Left ventricle myocardium superior (tissue), 1 donor: ENCODE data around the gene MAN1C1. TPM values are rescaled to one million over a fixed set of nuclear protein-coding genes. Genes with fewer than 3 reads are reported as not detected.
A peak's percentile ranks its signal among the peaks of the same experiment; 100 is the strongest.
"Not testable (repeated sequence)": the region's sequence is repeated elsewhere in the genome, so short reads cannot be mapped to it uniquely, and the experiment has no call there.

Experiments
- ATAC-seq: fragments of 200-7000 bp; cut with Tn5 transposase; one replicate; pipeline ENCODE4 v1.9.1; 2020; ENCODE audit warnings: mild to moderate bottlenecking, moderate library complexity
- DNase-seq: peaks from one replicate; pipeline ENCODE4 v3.0.0-alpha.2; 2020
- intact Hi-C: fragments of 100-400 bp; cut with micrococcal nuclease; formaldehyde crosslinking; loops from one replicate; pipeline ENCODE4 v1.11.0; 2022
- total RNA-seq: library from RNA; stranded (reverse); fragmentation: NEBNext Ultra II Directional; extraction: Animal tissue kit (Norgen Biotek cat#: 25700); gene quantifications from one replicate; pipeline ENCODE4 v1.2.1, GENCODE V29; 2021
- donor health status: DM: no; HTN: yes; CAD: no; lungs with severe emphysema.

Gene MAN1C1
- total RNA-seq, 1 donor from 2014 or later = 17.9 TPM

GRCh38 chr1:25580927-25581326, 35.7 kb upstream of the MAN1C1 start:
- intact Hi-C loops = no loop called here
- ATAC-seq (no peak), DNase-seq (no peak)

GRCh38 chr1:25581764-25582163, 34.8 kb upstream of the MAN1C1 start:
- peak; percentile 56 for ATAC-seq

GRCh38 chr1:25583519-25584370, 32.8 kb upstream of the MAN1C1 start:
- ATAC-seq (no peak), DNase-seq (no peak)
- intact Hi-C loops = no loop called here

More at GRCh38 chr1:25581764-25582163, 34.8 kb upstream of the MAN1C1 start:
- intact Hi-C loops = no loop called here
- no peak for DNase-seq

- intact Hi-C loops = no loop called here
- ATAC-seq (no peak), DNase-seq (no peak)
These were observed 30.4 kb upstream of the MAN1C1 start for GRCh38 chr1:25586181-25586588.

GRCh38 chr1:25587290-25587689, 29.3 kb upstream of the MAN1C1 start:
- no peak for DNase-seq
- intact Hi-C loops = no loop called here
- ATAC-seq = no peak

- ATAC-seq, DNase-seq, intact Hi-C loops: not testable (repeated sequence)
These were observed 28.4 kb upstream of the MAN1C1 start for GRCh38 chr1:25588224-25588623.

DNA sequence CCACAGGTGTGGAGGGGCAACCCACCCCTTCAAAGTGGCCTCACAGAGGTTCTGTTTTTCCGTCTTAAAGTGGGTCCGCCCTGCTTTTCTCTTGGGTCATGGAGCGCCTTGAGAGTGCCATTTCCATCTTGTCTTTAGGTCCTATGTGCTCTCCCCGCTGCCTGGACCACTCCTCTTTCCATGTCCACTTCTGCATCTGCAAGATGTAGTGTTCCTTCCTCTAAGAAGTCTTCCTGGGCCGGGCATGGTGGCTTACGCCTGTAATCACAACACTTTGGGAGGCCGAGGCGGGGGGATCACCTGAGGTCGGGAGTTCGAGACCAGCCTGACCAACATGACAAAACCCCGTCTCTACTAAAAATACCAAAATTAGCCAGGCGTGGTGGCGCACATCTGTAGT, 27.8 kb upstream of the MAN1C1 start:
- intact Hi-C loops, ATAC-seq: not testable (repeated sequence)

DNA sequence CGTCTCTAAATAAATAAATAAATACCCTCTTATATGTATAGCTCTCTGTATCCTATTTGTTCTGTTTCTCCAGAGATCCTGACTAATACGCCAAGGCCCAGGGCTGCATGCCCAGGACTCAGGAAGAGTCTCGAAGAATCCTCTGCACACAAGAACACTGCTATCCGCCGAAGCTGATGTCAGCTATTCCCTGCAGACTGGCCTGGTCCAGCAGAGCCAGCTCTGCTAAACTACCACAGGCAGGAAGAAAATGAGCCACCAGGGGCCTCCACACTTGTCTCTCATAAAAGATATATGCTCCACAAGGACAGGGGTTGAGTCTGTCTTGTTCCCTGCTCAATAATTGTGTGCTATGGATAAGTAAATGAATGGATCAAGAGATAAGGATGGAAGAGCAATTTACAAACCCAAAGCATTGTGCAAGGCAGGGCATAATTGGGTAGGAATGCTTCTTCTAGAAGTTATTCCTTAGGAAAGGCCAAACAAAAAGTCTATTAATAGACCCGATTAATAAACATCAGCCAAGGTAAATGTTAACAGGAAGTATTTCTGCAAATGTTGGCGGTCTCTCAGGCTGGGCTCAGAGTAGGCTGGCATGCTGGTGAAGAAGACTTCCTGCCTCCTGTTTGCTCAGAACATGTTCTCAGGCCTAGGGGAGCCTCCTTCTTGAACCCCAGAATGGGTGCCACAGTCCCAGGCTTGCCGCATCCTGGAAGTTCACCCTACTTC, 26.3 kb upstream of the MAN1C1 start:
- peak; percentile 74 for DNase-seq
- intact Hi-C loops = no loop called here

More for the DNA sequence above, 27.8 kb upstream of the MAN1C1 start:
- DNase-seq = not testable (repeated sequence)

GRCh38 chr1:25593861-25594260, 22.7 kb upstream of the MAN1C1 start:
- no peak for DNase-seq
- ATAC-seq = no peak
- intact Hi-C loops = no loop called here

More for the DNA sequence above, 26.3 kb upstream of the MAN1C1 start:
- peak; percentile 86 for ATAC-seq

DNA sequence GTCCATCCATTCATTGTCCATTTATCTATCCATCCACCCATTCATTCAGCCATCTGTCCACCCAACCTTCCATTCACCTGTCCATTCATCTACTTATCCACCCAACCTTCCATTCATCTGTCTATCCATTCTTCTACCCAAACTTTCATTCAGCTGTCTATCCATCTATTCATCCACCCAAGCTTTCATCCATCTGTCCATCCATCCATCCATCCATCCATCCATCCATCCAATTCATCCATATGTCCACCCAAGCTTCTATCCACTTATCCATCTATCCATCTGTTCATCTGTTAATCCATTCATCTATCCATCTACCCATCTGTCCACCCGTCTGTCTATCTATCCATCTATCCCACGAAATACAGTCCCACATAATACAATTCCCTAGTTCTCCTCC, 21.6 kb upstream of the MAN1C1 start:
- DNase-seq = no peak
- intact Hi-C loops = no loop called here
- ATAC-seq = no peak

DNA sequence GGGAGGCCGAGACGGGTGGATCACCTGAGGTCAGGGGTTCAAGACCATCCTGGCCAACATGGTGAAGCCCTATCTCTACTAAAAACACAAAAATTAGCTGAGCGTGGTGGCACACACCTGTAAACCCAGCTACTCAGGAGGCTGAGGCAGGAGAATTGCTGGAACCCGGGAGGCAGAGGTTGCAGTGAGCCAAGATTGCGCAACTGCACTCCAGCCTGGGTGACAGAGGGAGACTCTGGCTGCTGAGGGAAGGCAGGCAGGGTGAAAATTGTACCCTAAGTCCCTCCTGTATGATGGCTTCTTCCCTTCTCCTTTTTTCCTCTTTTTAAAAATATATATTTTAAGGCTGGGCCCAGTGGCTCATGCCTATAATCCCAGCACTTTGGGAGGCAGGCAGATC, 19.9 kb upstream of the MAN1C1 start:
- DNase-seq, ATAC-seq, intact Hi-C loops: not testable (repeated sequence)

GRCh38 chr1:25598879-25599278, 17.7 kb upstream of the MAN1C1 start:
- DNase-seq (no peak), ATAC-seq (no peak)
- intact Hi-C loops = no loop called here

- no peak for DNase-seq
- intact Hi-C loops = no loop called here
- no peak for ATAC-seq
These were observed 16.5 kb upstream of the MAN1C1 start for GRCh38 chr1:25599969-25600610.

DNA sequence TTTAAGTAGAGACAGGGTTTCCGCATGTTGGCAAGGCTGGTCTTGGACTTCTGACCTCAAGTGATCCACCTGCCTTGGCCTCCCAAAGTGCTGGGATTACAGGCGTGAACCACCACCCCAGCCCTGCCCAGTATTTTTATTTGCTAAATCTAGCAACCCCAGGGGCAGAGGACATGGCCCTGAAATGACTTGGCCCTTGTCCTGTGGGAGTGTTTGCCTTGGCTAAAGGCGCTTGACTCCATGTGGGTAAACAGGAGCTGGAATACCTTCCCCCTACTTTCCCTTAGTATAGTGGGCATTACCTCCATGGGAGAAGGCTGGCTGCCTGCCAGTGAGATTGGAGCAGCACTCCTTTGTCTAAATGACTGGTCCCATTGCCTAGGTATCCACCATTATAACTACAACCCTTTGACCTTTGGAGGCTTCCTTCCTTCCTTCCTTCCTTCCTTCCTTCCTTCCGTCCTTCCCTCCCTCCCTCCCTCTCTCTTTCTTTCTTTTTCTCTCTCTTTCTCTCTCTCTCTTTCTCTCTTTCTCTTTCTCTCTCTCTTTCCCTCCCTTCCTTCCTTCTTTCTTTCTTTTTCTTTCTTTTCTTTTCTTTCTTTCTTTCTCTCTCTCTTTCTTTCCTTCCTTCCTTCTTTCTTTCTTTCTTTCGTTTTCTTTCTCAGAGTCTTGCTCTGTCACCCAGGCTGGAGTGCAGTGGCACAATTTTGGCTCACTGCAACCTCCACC, 15.5 kb upstream of the MAN1C1 start:
- DNase-seq, ATAC-seq, intact Hi-C loops: not testable (repeated sequence)

DNA sequence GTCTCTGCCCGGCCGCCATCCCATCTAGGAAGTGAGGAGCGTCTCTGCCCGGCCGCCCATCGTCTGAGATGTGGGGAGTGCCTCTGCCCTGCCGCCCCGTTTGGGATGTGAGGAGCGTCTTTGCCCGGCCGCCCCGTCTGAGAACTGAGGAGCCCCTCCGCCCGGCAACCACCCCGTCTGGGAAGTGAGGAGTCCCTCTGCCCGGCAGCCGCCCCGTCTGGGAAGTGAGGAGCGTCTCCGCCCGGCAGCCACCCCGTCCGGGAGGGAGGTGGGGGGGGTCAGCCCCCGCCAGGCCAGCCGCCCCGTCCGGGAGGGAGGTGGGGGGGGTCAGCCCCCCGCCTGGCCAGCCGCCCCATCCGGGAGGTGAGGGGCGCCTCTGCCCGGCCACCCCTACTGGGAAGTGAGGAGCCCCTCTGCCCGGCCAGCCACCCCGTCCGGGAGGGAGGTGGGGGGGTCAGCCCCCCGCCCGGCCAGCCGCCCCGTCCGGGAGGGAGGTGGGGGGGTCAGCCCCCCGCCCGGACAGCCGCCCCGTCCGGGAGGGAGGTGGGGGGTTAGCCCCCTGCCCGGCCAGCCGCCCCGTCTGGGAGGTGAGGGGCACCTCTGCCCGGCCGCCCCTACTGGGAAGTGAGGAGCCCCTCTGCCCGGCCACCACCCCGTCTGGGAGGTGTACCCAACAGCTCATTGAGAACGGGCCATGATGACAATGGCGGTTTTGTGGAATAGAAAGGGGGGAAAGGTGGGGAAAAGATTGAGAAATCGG, 12.6 kb upstream of the MAN1C1 start:
- intact Hi-C loops, DNase-seq, ATAC-seq: not testable (repeated sequence)

GRCh38 chr1:25607123-25607522, 9.5 kb upstream of the MAN1C1 start:
- intact Hi-C loops = loop anchor here (5.0 kb wide), 1 partner anchor 190 kb away; no protein-coding TSS in a partner anchor
- DNase-seq (no peak), ATAC-seq (no peak)

DNA sequence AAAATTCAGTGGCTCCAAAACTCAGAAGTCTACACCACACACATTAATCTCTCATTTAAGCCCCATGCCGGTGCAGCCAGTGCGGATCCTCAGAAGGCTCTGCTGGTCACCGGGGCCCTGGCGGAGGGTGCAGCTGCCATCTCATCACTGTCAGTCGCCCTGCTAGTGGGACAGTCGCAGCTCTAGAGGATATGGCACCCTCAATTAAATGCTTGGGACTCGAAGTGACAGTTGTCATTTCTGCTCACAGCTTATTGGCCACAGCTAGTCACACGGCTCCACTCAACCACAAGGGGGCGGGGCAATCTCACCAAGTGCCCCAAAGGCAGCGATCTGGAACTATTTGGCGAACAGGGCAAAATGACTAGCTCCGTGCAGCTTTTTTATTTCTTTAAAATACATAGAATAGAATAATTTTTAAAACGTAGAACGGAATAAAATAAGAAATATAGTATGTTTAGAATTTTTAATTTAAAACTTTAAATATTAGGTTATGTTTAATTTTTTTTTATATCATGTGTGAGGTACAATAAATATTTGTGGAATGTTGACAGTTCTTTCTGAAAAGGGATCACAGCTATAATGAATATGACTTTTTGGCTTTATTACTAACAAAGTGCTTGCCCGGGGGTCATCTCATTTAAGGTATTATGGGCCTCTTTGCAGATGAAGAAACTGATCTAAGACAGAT, 8.0 kb upstream of the MAN1C1 start:
- intact Hi-C loops = loop anchor here (5.0 kb wide), 1 partner anchor 189 kb away; no protein-coding TSS in a partner anchor
- ATAC-seq = peak; percentile 93

GRCh38 chr1:25609921-25610320, 6.7 kb upstream of the MAN1C1 start:
- intact Hi-C loops = loop anchor here (5.0 kb wide), 1 partner anchor 187 kb away; no protein-coding TSS in a partner anchor
- DNase-seq (no peak), ATAC-seq (peak; percentile 26)

More for the DNA sequence above, 8.0 kb upstream of the MAN1C1 start:
- DNase-seq = peak; percentile 91
